Measurements from ENCODE around the gene CYP19A1. TPM values are rescaled to one million over a fixed set of nuclear protein-coding genes. Genes with fewer than 3 reads are reported as not detected.

CYP19A1 gene
- total RNA-seq, 1 donor from 2014 or later: not detected

DNA sequence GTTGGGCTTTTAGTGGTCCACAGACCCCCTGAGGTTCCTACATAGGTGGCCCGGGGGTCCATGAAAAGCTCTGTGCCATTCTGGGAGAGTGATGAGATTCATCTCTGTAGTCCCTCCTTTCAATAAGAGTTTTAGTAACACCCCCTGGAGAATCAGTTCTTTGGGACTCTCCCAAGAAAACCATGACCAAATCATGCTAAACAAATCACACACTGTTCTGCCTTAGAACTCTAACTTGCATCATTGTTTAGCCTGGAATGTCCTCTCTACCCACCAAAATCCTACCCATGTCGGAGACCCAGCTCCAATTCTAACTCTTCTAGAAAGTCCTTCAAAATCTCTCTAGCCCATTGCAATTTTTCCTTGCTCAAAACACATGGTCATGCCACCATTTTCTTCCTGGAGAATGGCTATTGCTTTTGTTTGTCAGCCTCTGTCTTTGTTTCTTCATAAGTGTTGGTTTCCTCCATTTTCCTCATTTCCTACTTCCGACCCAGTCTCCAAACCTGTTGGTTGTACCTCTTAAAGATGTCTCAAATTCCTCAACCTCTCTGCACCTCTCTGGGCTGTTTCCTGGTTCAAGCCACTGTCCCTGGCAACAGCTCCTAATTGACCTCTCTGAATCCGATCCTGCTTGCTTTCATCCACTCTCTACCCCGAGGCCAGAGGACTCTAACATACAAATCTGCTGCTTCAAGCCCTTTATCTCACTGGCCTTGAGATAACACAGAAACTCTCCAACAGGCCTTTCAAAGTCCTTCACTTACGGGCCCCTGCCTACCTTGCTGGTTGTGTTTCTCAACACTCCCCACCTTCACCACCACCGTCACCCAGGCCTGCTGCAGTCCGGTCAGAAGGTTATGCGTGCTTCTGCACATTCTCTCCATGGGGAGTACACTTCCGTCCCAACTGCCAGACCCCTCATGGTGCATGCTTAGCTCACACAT is 23.7 kb downstream of the CYP19A1 start:
- Histone ChIP-seq H3F3A (ENCODE audit: low read depth) (no peaks in the 10 kb centered on the region), H3K4me1 (no peaks in the 10 kb centered on the region), H3K4me3 (no peak overlapping the region), H3K27ac (no peak overlapping the region), H3K4me2 (no peak overlapping the region), H3K27me3 (no peaks in the 10 kb centered on the region), H3K36me3 (no peaks in the 10 kb centered on the region), H3K9ac (no peak overlapping the region), H3K9me3 (ENCODE audit: low read depth) (no peaks in the 10 kb centered on the region), H4K20me1 (ENCODE audit: low read depth) (no peaks in the 10 kb centered on the region), H3K79me2 (ENCODE audit: low read depth) (no peaks in the 10 kb centered on the region), H2AFZ (replicated peaks) (no peak overlapping the region)
- no peak overlapping the region for H3K27ac Mint-ChIP-seq
- TF ChIP-seq EZH2 (IDR thresholded peaks at IDR 0.05) (no peak), EZH2phosphoT487 (IDR thresholded peaks at IDR 0.05) (no peak)
- TF ChIP-seq, protein P1, sequence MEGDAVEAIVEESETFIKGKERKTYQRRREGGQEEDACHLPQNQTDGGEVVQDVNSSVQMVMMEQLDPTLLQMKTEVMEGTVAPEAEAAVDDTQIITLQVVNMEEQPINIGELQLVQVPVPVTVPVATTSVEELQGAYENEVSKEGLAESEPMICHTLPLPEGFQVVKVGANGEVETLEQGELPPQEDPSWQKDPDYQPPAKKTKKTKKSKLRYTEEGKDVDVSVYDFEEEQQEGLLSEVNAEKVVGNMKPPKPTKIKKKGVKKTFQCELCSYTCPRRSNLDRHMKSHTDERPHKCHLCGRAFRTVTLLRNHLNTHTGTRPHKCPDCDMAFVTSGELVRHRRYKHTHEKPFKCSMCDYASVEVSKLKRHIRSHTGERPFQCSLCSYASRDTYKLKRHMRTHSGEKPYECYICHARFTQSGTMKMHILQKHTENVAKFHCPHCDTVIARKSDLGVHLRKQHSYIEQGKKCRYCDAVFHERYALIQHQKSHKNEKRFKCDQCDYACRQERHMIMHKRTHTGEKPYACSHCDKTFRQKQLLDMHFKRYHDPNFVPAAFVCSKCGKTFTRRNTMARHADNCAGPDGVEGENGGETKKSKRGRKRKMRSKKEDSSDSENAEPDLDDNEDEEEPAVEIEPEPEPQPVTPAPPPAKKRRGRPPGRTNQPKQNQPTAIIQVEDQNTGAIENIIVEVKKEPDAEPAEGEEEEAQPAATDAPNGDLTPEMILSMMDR (IDR thresholded peaks at IDR 0.05): no peak
- no peaks in the 10 kb centered on the region for H3K36me3 Mint-ChIP-seq
- H3K4me1 Mint-ChIP-seq: peaks cover 7% of the 10 kb centered on the region
- H3K27me3 Mint-ChIP-seq (ENCODE audit: insufficient read depth, low read depth): peaks cover 7% of the 10 kb centered on the region
- DNase-seq (ENCODE audit: low spot score): no peak
- H3K9me3 Mint-ChIP-seq: no peaks in the 10 kb centered on the region
- no peak overlapping the region for H3K4me3 Mint-ChIP-seq

DNA sequence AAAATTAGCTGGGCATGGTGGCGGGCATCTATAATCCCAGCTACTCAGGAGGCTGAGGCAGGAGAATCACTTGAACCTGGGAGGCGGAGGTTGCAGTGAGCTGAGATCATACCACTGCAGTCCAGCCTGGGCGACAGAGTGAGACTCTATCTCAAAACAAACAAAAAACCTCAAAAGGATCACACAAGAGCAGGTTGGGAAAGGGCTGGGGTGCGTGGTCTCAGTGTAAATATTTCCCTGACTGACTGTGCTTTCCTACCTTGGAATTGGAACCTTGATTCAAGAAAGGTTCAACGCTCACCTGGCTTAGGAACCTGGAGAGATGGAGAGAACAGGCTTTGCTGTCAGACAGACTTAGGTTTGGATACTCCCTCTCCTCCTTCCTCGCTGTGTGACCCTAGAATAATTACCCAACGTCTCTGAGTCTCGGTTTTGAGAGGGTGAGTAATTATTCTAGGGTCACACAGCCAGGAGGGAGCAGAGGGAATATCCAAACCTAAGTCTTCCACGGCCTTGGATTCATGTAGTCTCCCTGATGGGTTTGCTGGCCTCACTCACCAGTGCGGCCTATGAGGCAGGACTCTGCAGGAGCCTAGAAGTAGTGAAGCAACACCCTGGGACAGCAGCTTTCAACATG is 24.6 kb downstream of the CYP19A1 start:
- Mint-ChIP-seq H3K27me3 (ENCODE audit: insufficient read depth, low read depth) (peaks cover 4% of the 10 kb centered on the region), H3K4me3 (no peak overlapping the region), H3K9me3 (no peaks in the 10 kb centered on the region), H3K27ac (no peak overlapping the region), H3K36me3 (no peaks in the 10 kb centered on the region), H3K4me1 (peaks cover 7% of the 10 kb centered on the region)
- Histone ChIP-seq H3K36me3 (no peaks in the 10 kb centered on the region), H3K79me2 (ENCODE audit: low read depth) (no peaks in the 10 kb centered on the region), H3K9ac (no peak overlapping the region), H3K27me3 (no peaks in the 10 kb centered on the region), H3K27ac (no peak overlapping the region), H3K4me2 (no peak overlapping the region), H4K20me1 (ENCODE audit: low read depth) (no peaks in the 10 kb centered on the region), H3K4me3 (no peak overlapping the region), H3K4me1 (no peaks in the 10 kb centered on the region), H3F3A (ENCODE audit: low read depth) (no peaks in the 10 kb centered on the region), H3K9me3 (ENCODE audit: low read depth) (no peaks in the 10 kb centered on the region), H2AFZ (replicated peaks) (no peak overlapping the region)
- no peak for DNase-seq (ENCODE audit: low spot score)
- TF ChIP-seq, protein P1 (IDR thresholded peaks at IDR 0.05): no peak
- TF ChIP-seq EZH2 (IDR thresholded peaks at IDR 0.05) (no peak), EZH2phosphoT487 (IDR thresholded peaks at IDR 0.05) (no peak)

DNA sequence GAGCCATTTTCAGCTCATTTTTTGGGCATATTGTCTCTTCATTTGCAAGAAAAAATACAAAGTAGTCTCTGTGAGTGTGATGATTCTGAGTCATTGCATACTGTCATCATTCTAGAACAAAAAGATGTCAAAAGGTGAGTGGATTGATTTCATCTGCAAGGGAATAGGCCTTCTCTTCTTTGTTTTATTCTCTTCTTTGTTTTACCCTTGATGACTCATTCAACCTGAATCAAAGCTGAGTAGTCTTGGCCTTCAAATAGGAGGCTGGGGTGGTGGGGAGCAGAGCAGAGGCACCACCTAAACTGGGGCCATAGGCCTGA is 25.4 kb downstream of the CYP19A1 start:
- no peak overlapping the region for H3K27ac Mint-ChIP-seq
- H3K4me1 Mint-ChIP-seq: peaks cover 7% of the 10 kb centered on the region
- no peaks in the 10 kb centered on the region for H3K4me1 ChIP-seq
- no peak overlapping the region for H3K4me3 ChIP-seq
- no peaks in the 10 kb centered on the region for H3K79me2 ChIP-seq (ENCODE audit: low read depth)
- no peak overlapping the region for H3K4me2 ChIP-seq
- H4K20me1 ChIP-seq (ENCODE audit: low read depth): no peaks in the 10 kb centered on the region
- H3K27me3 Mint-ChIP-seq (ENCODE audit: insufficient read depth, low read depth): peaks cover 4% of the 10 kb centered on the region
- H3K9ac ChIP-seq: no peak overlapping the region
- no peaks in the 10 kb centered on the region for H3K36me3 ChIP-seq
- H3F3A ChIP-seq (ENCODE audit: low read depth): no peaks in the 10 kb centered on the region
- H2AFZ ChIP-seq (replicated peaks): no peak overlapping the region
- H3K36me3 Mint-ChIP-seq: no peaks in the 10 kb centered on the region
- DNase-seq (ENCODE audit: low spot score): no peak
- H3K27me3 ChIP-seq: no peaks in the 10 kb centered on the region
- H3K9me3 ChIP-seq (ENCODE audit: low read depth): no peaks in the 10 kb centered on the region
- TF ChIP-seq EZH2phosphoT487 (IDR thresholded peaks at IDR 0.05) (no peak), EZH2 (IDR thresholded peaks at IDR 0.05) (no peak)
- TF ChIP-seq, protein P1 (IDR thresholded peaks at IDR 0.05): no peak
- no peaks in the 10 kb centered on the region for H3K9me3 Mint-ChIP-seq
- no peak overlapping the region for H3K27ac ChIP-seq
- H3K4me3 Mint-ChIP-seq: no peak overlapping the region
